ENCODE data around the gene ZC3H10. TPM values are rescaled to one million over a fixed set of nuclear protein-coding genes. Genes with fewer than 3 reads are reported as not detected.

The ZC3H10 gene
- total RNA-seq, 1 donor from 2014 or later = 9.5 TPM

- intact Hi-C loops (cut with micrococcal nuclease) = no loop called here
These were observed 45.7 kb downstream of the ZC3H10 start for GRCh38 chr12:56163533-56164344.

GRCh38 chr12:56164345-56164729 lies 46.3 kb downstream of the ZC3H10 start:
- intact Hi-C loops (cut with micrococcal nuclease) = no loop called here

DNA sequence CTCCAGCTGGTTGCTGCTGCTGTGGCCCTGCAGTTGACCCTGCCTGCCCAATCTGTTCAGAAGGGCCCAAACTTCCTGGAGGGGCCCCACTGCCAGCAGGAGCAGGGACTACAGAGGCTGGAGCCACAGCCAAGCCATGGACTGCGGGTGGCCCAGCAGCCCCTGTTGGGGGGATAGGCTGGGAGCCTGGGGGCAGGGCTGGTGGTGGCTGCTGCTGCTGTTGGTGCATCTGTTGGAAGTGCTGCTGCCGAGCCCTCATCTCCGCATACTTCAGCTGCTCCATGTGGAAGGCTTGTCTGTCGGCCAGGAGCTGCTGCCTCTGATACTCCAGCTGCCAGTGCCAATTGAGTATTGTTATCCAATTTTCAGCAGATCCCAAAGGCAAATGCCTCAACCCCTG lies 47.3 kb downstream of the ZC3H10 start:
- intact Hi-C loops (cut with micrococcal nuclease) = no loop called here

DNA sequence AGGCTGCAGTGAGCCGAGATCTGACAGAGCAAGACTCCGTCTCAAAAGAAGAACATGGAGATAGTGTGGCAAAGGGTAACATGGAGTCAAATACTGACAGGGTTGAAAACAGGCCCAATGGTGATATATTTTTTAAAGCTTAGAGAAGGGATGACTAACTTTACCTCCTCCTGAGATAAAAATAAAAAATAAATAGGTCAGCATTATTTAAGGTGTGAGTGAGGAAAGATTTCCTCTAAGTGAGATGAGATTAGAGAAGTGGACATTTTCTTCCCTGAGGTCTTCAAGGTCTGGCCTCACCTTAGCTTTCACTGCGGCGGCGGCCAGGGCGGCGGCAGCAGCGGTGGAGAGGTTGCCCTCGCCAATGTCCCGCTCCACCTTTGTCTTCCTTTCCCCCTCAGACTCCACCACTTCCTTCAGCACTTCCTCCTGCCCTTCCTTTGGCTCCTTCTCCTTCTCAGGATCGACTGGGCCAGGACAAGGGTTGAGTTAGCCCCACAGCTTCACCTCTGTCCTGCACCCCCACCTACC lies 51.2 kb downstream of the ZC3H10 start:
- intact Hi-C loops (cut with micrococcal nuclease) = no loop called here

DNA sequence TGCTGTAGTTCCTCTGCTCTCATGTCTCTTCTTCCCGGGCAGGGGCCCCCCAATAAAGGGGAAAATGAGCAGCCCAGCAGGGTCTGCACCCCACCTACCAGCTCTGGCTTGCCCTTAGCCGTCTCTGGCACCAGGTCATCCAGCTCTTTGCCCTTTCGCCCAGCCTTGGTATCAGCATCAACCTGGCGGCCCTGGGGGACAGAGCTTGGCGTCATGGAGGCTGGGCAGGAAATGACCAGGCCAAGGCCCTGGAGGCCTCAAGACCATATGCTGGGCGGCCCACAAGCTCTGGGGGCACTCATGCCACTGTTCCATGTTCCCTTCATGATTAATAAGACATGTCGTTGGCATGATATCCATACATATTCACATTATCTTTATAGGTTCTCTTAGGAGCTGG lies 54.8 kb downstream of the ZC3H10 start:
- intact Hi-C loops (cut with micrococcal nuclease) = no loop called here

Other genes starting within 250 kb of the ZC3H10 start
- 41.9 and 44.6 TPM in 2 replicates for gene PYM1, start 190.4 kb upstream of the ZC3H10 start, total RNA-seq
- gene DGKA, start 187.1 kb upstream of the ZC3H10 start, total RNA-seq = 575 and 579 TPM in 2 replicates
- not detected in 2 replicates for gene PMEL, start 152.2 kb upstream of the ZC3H10 start, total RNA-seq
- 82.1 and 84.4 TPM in 2 replicates for gene CDK2, start 151.4 kb upstream of the ZC3H10 start, total RNA-seq
- 68.8 and 73.5 TPM in 2 replicates for gene RAB5B, start 144.2 kb upstream of the ZC3H10 start, total RNA-seq
- 10.0 and 10.6 TPM in 2 replicates for gene SUOX, start 121.0 kb upstream of the ZC3H10 start, total RNA-seq
- 33.2 and 37.8 TPM in 2 replicates for gene IKZF4, start 97.2 kb upstream of the ZC3H10 start, total RNA-seq
- gene RPS26, start 76.3 kb upstream of the ZC3H10 start, total RNA-seq = 32.8 and 35.9 TPM in 2 replicates
- gene ERBB3, start 38.1 kb upstream of the ZC3H10 start, total RNA-seq = 1.3 and 2.5 TPM in 2 replicates
- 254 and 261 TPM in 2 replicates for gene PA2G4, start 13.7 kb upstream of the ZC3H10 start, total RNA-seq
- gene RPL41, start 1.6 kb upstream of the ZC3H10 start, total RNA-seq = 3,184 and 3,191 TPM in 2 replicates
- 261 and 266 TPM in 2 replicates for gene ESYT1, start 10.0 kb downstream of the ZC3H10 start, total RNA-seq
- 52.2 and 61.9 TPM in 2 replicates for gene MYL6B, start 34.3 kb downstream of the ZC3H10 start, total RNA-seq
- gene MYL6, start 40.1 kb downstream of the ZC3H10 start, total RNA-seq = 1,662 and 1,663 TPM in 2 replicates
- gene SMARCC2, start 71.2 kb downstream of the ZC3H10 start, total RNA-seq = 140 and 147 TPM in 2 replicates
- 37.8 and 40.7 TPM in 2 replicates for gene RNF41, start 103.7 kb downstream of the ZC3H10 start, total RNA-seq
- 62.1 and 66.5 TPM in 2 replicates for gene NABP2, start 106.1 kb downstream of the ZC3H10 start, total RNA-seq
- 1.1 and 1.9 TPM in 2 replicates for gene SLC39A5, start 111.8 kb downstream of the ZC3H10 start, total RNA-seq
- gene ANKRD52, start 140.1 kb downstream of the ZC3H10 start, total RNA-seq = 57.8 and 74.9 TPM in 2 replicates
- 17.9 and 19.9 TPM in 2 replicates for gene COQ10A, start 148.7 kb downstream of the ZC3H10 start, total RNA-seq
- 255 and 262 TPM in 2 replicates for gene CS, start 182.1 kb downstream of the ZC3H10 start, total RNA-seq
- gene CNPY2, start 197.7 kb downstream of the ZC3H10 start, total RNA-seq = 141 and 153 TPM in 2 replicates
- 32.7 and 44.2 TPM in 2 replicates for gene PAN2, start 215.7 kb downstream of the ZC3H10 start, total RNA-seq
- 31.6 and 32.8 TPM in 2 replicates for gene IL23A, start 220.6 kb downstream of the ZC3H10 start, total RNA-seq
- gene STAT2, start 241.8 kb downstream of the ZC3H10 start, total RNA-seq = 239 and 243 TPM in 2 replicates
- gene APOF, start 244.6 kb downstream of the ZC3H10 start, total RNA-seq = not detected in 2 replicates